MM.1S (cell line): ENCODE results near the gene UBE2R2.
"Not testable (repeated sequence)": the region's sequence is repeated elsewhere in the genome, so short reads cannot be mapped to it uniquely, and the experiment has no call there.

ENCODE experiments used
- DNase-seq: peaks from one replicate; pipeline ENCODE4 v3.0.0-alpha.2; 2015
- H2AFZ ChIP-seq: fragments of 300-600 bp; sonication (generic); 2 replicates; pipeline ENCODE4 v1.6.0; 2016; ENCODE audit warnings: antibody characterized with exemption, low read length
- H3F3A ChIP-seq: fragments of 300-600 bp; sonication (generic); 2 replicates; pipeline ENCODE4 v1.6.1; 2016; ENCODE audit warnings: mild to moderate bottlenecking, antibody characterized with exemption, low read length, moderate library complexity, mixed read lengths; ENCODE audit not compliant: insufficient read depth
- H3K27ac ChIP-seq: fragments of 300-600 bp; sonication (generic); 2 replicates; pipeline ENCODE4 v1.5.1; 2016; ENCODE audit warnings: mild to moderate bottlenecking, low read length
- H3K27me3 ChIP-seq: fragments of 300-600 bp; sonication (generic); replicated peaks from 2 replicates; pipeline ENCODE4 v1.6.0; 2016; ENCODE audit warnings: low read length; ENCODE audit not compliant: insufficient read depth
- H3K36me3 ChIP-seq: fragments of 300-600 bp; sonication (generic); replicated peaks from 2 replicates; pipeline ENCODE4 v1.6.1; 2016; ENCODE audit warnings: mild to moderate bottlenecking, low read length, mixed read lengths; ENCODE audit not compliant: insufficient read depth
- H3K4me1 ChIP-seq: fragments of 300-600 bp; sonication (generic); 2 replicates; pipeline ENCODE4 v1.6.1; 2016; ENCODE audit warnings: low read length, mixed read lengths
- H3K4me2 ChIP-seq: fragments of 300-600 bp; sonication (generic); 2 replicates; pipeline ENCODE4 v1.6.0; 2016; ENCODE audit warnings: low read depth, low read length
- H3K4me3 ChIP-seq: fragments of 300-600 bp; sonication (generic); 2 replicates; pipeline ENCODE4 v1.5.1; 2016; ENCODE audit warnings: low read length, mixed read lengths
- H3K79me2 ChIP-seq: fragments of 300-600 bp; sonication (generic); 2 replicates; pipeline ENCODE4 v1.6.1; 2016; ENCODE audit warnings: mixed run types, low read length, mixed read lengths
- H3K9ac ChIP-seq: fragments of 300-600 bp; sonication (generic); 2 replicates; pipeline ENCODE4 v1.6.1; 2016; ENCODE audit warnings: low read length, mixed read lengths
- H3K9me2 ChIP-seq: fragments of 300-600 bp; sonication (generic); replicated peaks from 2 replicates; pipeline ENCODE4 v1.6.1; 2016; ENCODE audit warnings: mild to moderate bottlenecking, low read length, mixed read lengths; ENCODE audit not compliant: insufficient read depth
- H3K9me3 ChIP-seq: fragments of 300-600 bp; sonication (generic); replicated peaks from 2 replicates; pipeline ENCODE4 v1.6.1; 2016; ENCODE audit warnings: mild to moderate bottlenecking, low read length, mixed read lengths; ENCODE audit not compliant: insufficient read depth
- H4K20me1 ChIP-seq: fragments of 300-600 bp; sonication (generic); 2 replicates; pipeline ENCODE4 v1.6.1; 2016; ENCODE audit warnings: mild to moderate bottlenecking, low read length, moderate library complexity, mixed read lengths; ENCODE audit not compliant: insufficient read depth
- CTCF ChIP-seq: fragments of 300-600 bp; sonication (generic); IDR thresholded peaks from 2 replicates; pipeline ENCODE4 v1.5.1; 2016; ENCODE audit warnings: antibody characterized with exemption, low read length, mixed read lengths
- EZH2 ChIP-seq: fragments of 300-600 bp; sonication (generic); optimal IDR thresholded peaks from 2 replicates; pipeline ENCODE3; 2017; ENCODE audit warnings: low read depth, mild to moderate bottlenecking, antibody characterized with exemption, low read length, mixed read lengths
- EZH2phosphoT487 ChIP-seq: fragments of 300-600 bp; sonication (generic); IDR thresholded peaks from 2 replicates; pipeline ENCODE4 v1.6.1; 2018; ENCODE audit warnings: antibody characterized with exemption, low read length

Gene UBE2R2

GRCh38 chr9:33800886-33801285 lies 16.1 kb upstream of the UBE2R2 start:
- Histone ChIP-seq H2AFZ (no peak overlapping the region), H3K4me3 (no peak overlapping the region), H3K4me1 (no peaks in the 10 kb centered on the region), H3K79me2 (no peaks in the 10 kb centered on the region), H4K20me1 (no peaks in the 10 kb centered on the region), H3K27me3 (no peaks in the 10 kb centered on the region), H3K27ac (no peak overlapping the region), H3K4me2 (no peak overlapping the region), H3K9me2 (no peaks in the 10 kb centered on the region), H3K9ac (no peak overlapping the region), H3F3A (no peaks in the 10 kb centered on the region), H3K9me3 (no peaks in the 10 kb centered on the region), H3K36me3 (no peaks in the 10 kb centered on the region)
- no peak for DNase-seq
- TF ChIP-seq CTCF (no peak), EZH2 (no peak), EZH2phosphoT487 (no peak)

- H2AFZ ChIP-seq, H3K27ac ChIP-seq, H4K20me1 ChIP-seq, H3K27me3 ChIP-seq, H3K79me2 ChIP-seq, DNase-seq, H3K9me2 ChIP-seq, H3K9me3 ChIP-seq, H3F3A ChIP-seq, H3K4me2 ChIP-seq, H3K9ac ChIP-seq, H3K36me3 ChIP-seq, H3K4me3 ChIP-seq, H3K4me1 ChIP-seq: not testable (repeated sequence)
Observed at GRCh38 chr9:33801943-33802500, 14.9 kb upstream of the UBE2R2 start.

- H3K9me2 ChIP-seq, H2AFZ ChIP-seq, H3K36me3 ChIP-seq, H3K4me2 ChIP-seq, H3K4me3 ChIP-seq, DNase-seq, H3F3A ChIP-seq, H3K4me1 ChIP-seq, H3K9me3 ChIP-seq, H3K79me2 ChIP-seq, H3K27ac ChIP-seq, H4K20me1 ChIP-seq, H3K9ac ChIP-seq, H3K27me3 ChIP-seq: not testable (repeated sequence)
Observed at GRCh38 chr9:33804196-33804595, 12.8 kb upstream of the UBE2R2 start.

GRCh38 chr9:33807156-33807555 lies 9.8 kb upstream of the UBE2R2 start:
- H3K9me3 ChIP-seq, H3K4me1 ChIP-seq, H2AFZ ChIP-seq, H4K20me1 ChIP-seq, H3K4me3 ChIP-seq, H3K36me3 ChIP-seq, H3K27ac ChIP-seq, H3F3A ChIP-seq, H3K79me2 ChIP-seq, H3K9me2 ChIP-seq, H3K9ac ChIP-seq, H3K4me2 ChIP-seq, DNase-seq, H3K27me3 ChIP-seq: not testable (repeated sequence)

- H3K9me2 ChIP-seq, H3K36me3 ChIP-seq, H3F3A ChIP-seq, H3K27me3 ChIP-seq, H3K4me1 ChIP-seq, H3K4me2 ChIP-seq, H4K20me1 ChIP-seq, H3K9me3 ChIP-seq, H3K4me3 ChIP-seq, H3K27ac ChIP-seq, H3K9ac ChIP-seq, H3K79me2 ChIP-seq, H2AFZ ChIP-seq, DNase-seq: not testable (repeated sequence)
Observed at GRCh38 chr9:33808979-33809322, 8.0 kb upstream of the UBE2R2 start.
